Hematopoietic multipotent progenitor cell treated with erythropoietin and hydrocortisone succinate and interleukin-3 and kit ligand, for 8 days (in vitro differentiated cells): ENCODE measurements around the gene OSBPL2.

Experiments
- DNase-seq: peaks from one replicate; pipeline ENCODE4 v3.0.0-alpha.2; 2015

The OSBPL2 gene

GRCh38 chr20:62208061-62208794, 30.1 kb upstream of the OSBPL2 start:
- no peak for DNase-seq

- no peak for DNase-seq
Measured at GRCh38 chr20:62208795-62209755, 29.2 kb upstream of the OSBPL2 start.

GRCh38 chr20:62209850-62210495, 28.3 kb upstream of the OSBPL2 start:
- no peak for DNase-seq

- no peak for DNase-seq
Measured at GRCh38 chr20:62210496-62210855, 27.8 kb upstream of the OSBPL2 start.

- no peak for DNase-seq
Measured at GRCh38 chr20:62211216-62211615, 27.1 kb upstream of the OSBPL2 start.

GRCh38 chr20:62211769-62212288, 26.5 kb upstream of the OSBPL2 start:
- no peak for DNase-seq

GRCh38 chr20:62212299-62212698, 26.0 kb upstream of the OSBPL2 start:
- no peak for DNase-seq

- no peak for DNase-seq
Measured at GRCh38 chr20:62214067-62214466, 24.3 kb upstream of the OSBPL2 start.

- no peak for DNase-seq
Measured at GRCh38 chr20:62215020-62215990, 23.0 kb upstream of the OSBPL2 start.

GRCh38 chr20:62215991-62216635, 22.2 kb upstream of the OSBPL2 start:
- no peak for DNase-seq

- DNase-seq = no peak
Measured at GRCh38 chr20:62216636-62217566, 21.4 kb upstream of the OSBPL2 start.

- no peak for DNase-seq
Measured at GRCh38 chr20:62217913-62218773, 20.2 kb upstream of the OSBPL2 start.

GRCh38 chr20:62219101-62219991, 19.0 kb upstream of the OSBPL2 start:
- DNase-seq = no peak

- DNase-seq = no peak
Measured at GRCh38 chr20:62219992-62220665, 18.2 kb upstream of the OSBPL2 start, which contains the start of gene HRH3. TSS of gene HRH3 (minus strand) at chr20:62220278. CDS start at chr20:62219970, 308 bp downstream.

- DNase-seq = no peak
Measured at GRCh38 chr20:62220666-62221568, 17.4 kb upstream of the OSBPL2 start.

GRCh38 chr20:62222266-62222850, 16.0 kb upstream of the OSBPL2 start:
- no peak for DNase-seq
